Measurements from ENCODE around the gene CDK5RAP2. TPM values are rescaled to one million over a fixed set of nuclear protein-coding genes. Genes with fewer than 3 reads are reported as not detected.

The CDK5RAP2 gene
- total RNA-seq, 1 experiment from 2014 or later = 56.4 TPM

GRCh38 chr9:120621941-120622340, 42.0 kb upstream of the CDK5RAP2 start:
- DNase-seq = no peak
- Histone ChIP-seq H3T11ph (ENCODE audit: low read length) (no peak overlapping the region), H3K14ac (ENCODE audit: insufficient read depth, low read length) (no peak overlapping the region), H3K18ac (ENCODE audit: insufficient read length, low read depth, low read length) (no peak overlapping the region), H3K9ac (ENCODE audit: extremely low read depth, insufficient read length, low read length) (peak overlapping the region; percentile 14), H3K79me1 (ENCODE audit: insufficient read depth, low read depth, low read length, poor library complexity, severe bottlenecking) (no peaks in the 10 kb centered on the region), H2BK12ac (ENCODE audit: insufficient read length, low read depth, low read length) (no peak overlapping the region), H3K4ac (ENCODE audit: low read depth, low read length) (no peak overlapping the region), H4K20me1 (ENCODE audit: control insufficient read depth, insufficient read depth, insufficient read length) (no peaks in the 10 kb centered on the region), H3K79me2 (ENCODE audit: insufficient read depth, low read length) (no peaks in the 10 kb centered on the region), H3K4me1 (ENCODE audit: insufficient read depth, low read length) (no peaks in the 10 kb centered on the region), H3K56ac (ENCODE audit: insufficient read length, low read depth, low read length) (no peak overlapping the region), H3K27me3 (ENCODE audit: insufficient read depth, low read length) (no peaks in the 10 kb centered on the region), H2BK5ac (ENCODE audit: insufficient read length, low read length) (no peak overlapping the region), H2AK5ac (ENCODE audit: insufficient read length, low read length) (no peak overlapping the region), H2BK20ac (ENCODE audit: low read depth, low read length, poor library complexity, severe bottlenecking) (no peak overlapping the region), H4K5ac (ENCODE audit: insufficient read length, low read depth, low read length) (no peak overlapping the region), H2BK15ac (ENCODE audit: low read depth, low read length) (no peak overlapping the region), H3K23me2 (ENCODE audit: insufficient read length, low read depth, low read length, poor library complexity, severe bottlenecking) (no peaks in the 10 kb centered on the region), H4K8ac (replicated peaks; ENCODE audit: insufficient read length, low read depth, low read length) (no peak overlapping the region), H3K4me2 (ENCODE audit: insufficient read depth, insufficient read length, low read length) (no peak overlapping the region), H3K27ac (ENCODE audit: insufficient read length, low read depth, low read length) (no peak overlapping the region), H3K9me3 (ENCODE audit: control insufficient read depth, low read depth, low read length) (no peaks in the 10 kb centered on the region), H3K23ac (ENCODE audit: insufficient read length, low read depth, low read length) (no peak overlapping the region), H2AFZ (ENCODE audit: low read length) (no peak overlapping the region), H2BK120ac (ENCODE audit: low read depth, low read length, poor library complexity, severe bottlenecking) (no peak overlapping the region), H4K91ac (ENCODE audit: insufficient read length, low read depth, low read length) (no peak overlapping the region)
- Mint-ChIP-seq H3K4me3 (no peak overlapping the region), H3K27me3 (ENCODE audit: low read depth) (no peaks in the 10 kb centered on the region), H3K27ac (no peak overlapping the region), H3K9me3 (no peaks in the 10 kb centered on the region), H3K4me1 (peaks cover 9 to 24% of the 10 kb centered on the region in 2 experiments), H3K36me3 (ENCODE audit: insufficient read depth in 1 of 3, low read depth in 3 of 3) (no peaks in the 10 kb centered on the region)
- no peak for TF ChIP-seq CTCF (conservative IDR thresholded peaks at IDR 0.05)
- WGBS (ENCODE audit: extremely low coverage, insufficient read length, low lambda C conversion rate) = no CpG with 5 or more reads among the region's 1 CpG

Measured in H9 (cell line).